HepG2 (cell line): Measurements from ENCODE around the gene LYRM2.

Experiments used
- AKNA ChIP-seq: sonication (generic); formaldehyde crosslinking; IDR thresholded peaks from 2 replicates; pipeline ENCODE4 v1.4.0; 2020; ENCODE audit warnings: missing genetic modification reagents, borderline replicate concordance
- CTCF ChIP-seq: sonication (generic); formaldehyde crosslinking; IDR thresholded peaks from 2 replicates; pipeline ENCODE4 v1.5.0; 2020; ENCODE audit warnings: mild to moderate bottlenecking, missing genetic modification reagents, moderate library complexity
- GABPA ChIP-seq, 2 experiments: IDR thresholded peaks; 2 replicates each; pipeline ENCODE4 v1.6.1; 2011 to 2016; ENCODE audit warnings: low read depth in 2 of 2, low read length in 1 of 2, missing biosample characterization in 1 of 2, missing genetic modification characterization in 1 of 2
- MAFG ChIP-seq: sonication (generic); formaldehyde crosslinking; IDR thresholded peaks from 2 replicates; pipeline ENCODE4 v1.5.1; 2020; ENCODE audit warnings: mild to moderate bottlenecking, missing genetic modification reagents
- RNF219 ChIP-seq: sonication (generic); formaldehyde crosslinking; IDR thresholded peaks from 2 replicates; pipeline ENCODE4 v1.5.0; 2020; ENCODE audit warnings: mild to moderate bottlenecking, missing genetic modification reagents
- SMC3 ChIP-seq: IDR thresholded peaks from 2 replicates; pipeline ENCODE4 v1.6.1; 2011; ENCODE audit warnings: low read length, improper control_type of control experiment
- YY1 ChIP-seq: IDR thresholded peaks from 2 replicates; pipeline ENCODE4 v1.6.1; 2011; ENCODE audit warnings: low read length, low read depth, moderate library complexity, mild to moderate bottlenecking; ENCODE audit not compliant: insufficient read depth, insufficient replicate concordance

GRCh38 chr6:89640804-89641203 is 2.3 kb upstream of the LYRM2 start:
- TF ChIP-seq MAFG (CRISPR knock-in tag) (no peak), AKNA (CRISPR knock-in tag) (no peak), GABPA (IDR thresholded peaks at IDR 0.05; ENCODE audit: low read depth, low read length) (no peak), GABPA (CRISPR knock-in tag; IDR thresholded peaks at IDR 0.05; ENCODE audit: low read depth) (no peak), SMC3 (no peak), CTCF (CRISPR knock-in tag) (no peak), RNF219 (CRISPR knock-in tag) (no peak), YY1 (no peak)
